AG08396 (cell line): ENCODE measurements around the gene SMNDC1.
"Not testable (repeated sequence)": the region's sequence is repeated elsewhere in the genome, so short reads cannot be mapped to it uniquely, and the experiment has no call there.

Experiments
- DNase-seq: peaks from one replicate; pipeline ENCODE4 v3.0.0; 2012; ENCODE audit warnings: low spot score, mixed read lengths

The SMNDC1 gene

DNA sequence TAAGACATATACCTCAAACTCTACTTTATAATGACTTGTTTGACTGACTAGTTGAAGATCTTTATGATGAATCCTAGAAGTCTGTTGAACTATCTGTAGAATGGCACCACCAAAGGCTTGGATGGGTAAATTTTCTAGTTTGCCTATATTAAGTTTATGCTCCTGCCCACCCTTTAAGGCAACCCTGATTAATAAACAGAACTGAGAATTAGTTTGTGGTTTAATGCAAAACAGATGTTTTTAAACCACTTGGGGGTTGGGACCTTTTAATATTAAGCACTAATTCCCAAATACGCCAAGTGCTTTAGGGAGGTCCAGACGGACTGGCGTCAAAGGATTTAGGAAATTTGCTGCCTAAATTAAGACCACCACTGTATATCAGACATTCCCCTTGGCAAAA is 20.5 kb downstream of the SMNDC1 start:
- no peak for DNase-seq

DNA sequence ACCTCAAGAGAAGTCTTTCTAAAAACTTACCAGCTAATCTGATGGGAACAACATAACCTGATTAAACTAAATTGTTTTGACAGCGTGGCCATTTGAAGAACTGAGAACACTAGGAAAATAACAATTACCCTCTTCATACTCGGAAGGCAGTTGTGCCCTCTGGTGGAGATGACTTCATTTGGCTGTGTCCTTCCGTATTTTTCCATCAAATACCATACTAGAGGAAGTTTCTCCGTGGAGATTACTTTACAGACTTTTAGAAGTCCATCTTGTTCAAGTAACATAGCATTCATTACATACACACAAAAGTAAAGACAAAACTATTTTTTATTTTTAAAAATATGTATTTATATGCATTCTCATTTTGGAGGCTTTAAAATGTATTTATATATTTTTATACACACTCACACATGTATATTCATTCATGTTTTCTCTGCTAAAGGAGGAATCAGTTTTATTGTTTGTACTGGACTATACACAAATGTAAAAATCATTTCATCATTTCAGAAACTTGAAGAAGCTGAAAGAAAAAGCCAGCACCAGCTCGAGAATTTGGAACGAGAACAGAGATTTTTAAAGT is 25.2 kb downstream of the SMNDC1 start:
- peak; percentile 34 for DNase-seq

DNA sequence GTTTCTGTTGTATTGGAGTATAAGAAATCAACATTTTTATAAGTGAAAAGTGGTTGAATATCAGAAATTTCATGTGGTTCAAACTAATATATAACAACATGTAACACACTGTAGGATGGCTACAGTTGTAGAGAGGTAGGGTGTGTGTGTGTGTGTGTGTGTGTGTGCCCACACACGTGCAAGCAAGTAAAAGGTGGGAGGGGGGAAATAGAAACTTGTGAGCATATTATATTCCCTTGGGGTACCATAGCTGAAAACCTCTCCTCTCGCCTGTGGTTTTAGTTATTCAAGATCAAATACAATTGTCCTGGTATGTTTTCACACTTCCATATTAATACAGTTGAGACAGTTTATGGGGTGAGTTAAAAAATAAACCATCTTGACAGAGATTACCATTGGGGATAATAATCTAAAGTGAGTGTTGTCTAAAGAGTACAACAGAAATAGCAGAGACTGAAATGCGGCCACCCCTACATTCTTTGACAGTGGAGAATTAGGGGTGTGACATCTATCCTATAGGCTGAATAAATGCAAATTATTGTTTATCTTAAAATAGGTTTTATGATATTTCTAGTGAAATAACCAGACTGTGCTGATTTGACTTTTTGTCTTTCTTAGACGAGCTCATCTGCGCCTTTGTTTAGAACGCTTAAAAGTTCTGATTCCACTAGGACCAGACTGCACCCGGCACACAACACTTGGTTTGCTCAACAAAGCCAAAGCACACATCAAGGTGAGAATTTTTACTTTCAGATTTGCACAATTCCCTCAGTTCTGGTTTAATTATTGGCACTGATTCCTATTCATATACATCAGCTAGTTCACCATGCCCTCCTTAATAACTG is 25.9 kb downstream of the SMNDC1 start:
- DNase-seq = no peak

DNA sequence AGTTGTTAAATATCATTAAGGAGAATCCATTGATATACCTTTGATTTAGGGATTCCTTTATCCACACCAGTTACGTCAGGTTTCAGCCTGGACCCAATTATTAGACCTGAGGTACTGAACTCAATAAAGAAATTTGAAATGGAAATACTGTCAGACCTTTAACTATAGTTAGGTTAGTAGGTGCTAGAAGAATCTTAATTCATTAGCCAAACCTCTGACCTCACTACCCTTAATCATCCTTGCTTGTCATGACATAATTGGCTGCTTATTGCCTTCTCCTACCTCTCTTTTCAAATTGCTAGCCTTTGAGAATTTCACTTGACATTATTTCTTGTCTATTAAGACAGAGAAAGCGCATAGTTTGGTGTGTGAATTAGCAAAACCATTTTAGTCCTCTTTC is 27.1 kb downstream of the SMNDC1 start:
- no peak for DNase-seq

DNA sequence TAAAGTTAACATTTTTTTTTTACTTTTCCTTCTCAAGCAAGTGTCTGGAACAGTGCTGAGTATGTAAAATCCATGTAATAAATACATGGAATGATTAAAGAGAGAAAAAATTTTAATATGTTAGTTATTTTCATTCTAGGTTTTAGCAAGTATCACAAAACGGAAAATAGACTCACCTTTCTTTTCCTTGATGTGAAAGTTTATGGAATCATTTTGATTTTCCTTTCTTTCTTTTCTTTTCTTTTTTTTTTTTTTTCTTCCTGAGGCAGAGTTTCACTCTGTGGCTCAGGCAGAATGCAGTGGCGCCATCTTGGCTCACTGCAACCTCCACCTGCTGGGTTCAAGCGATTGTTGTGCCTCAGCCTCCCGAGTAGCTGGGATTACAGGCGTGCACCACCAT is 28.1 kb downstream of the SMNDC1 start:
- no peak for DNase-seq

DNA sequence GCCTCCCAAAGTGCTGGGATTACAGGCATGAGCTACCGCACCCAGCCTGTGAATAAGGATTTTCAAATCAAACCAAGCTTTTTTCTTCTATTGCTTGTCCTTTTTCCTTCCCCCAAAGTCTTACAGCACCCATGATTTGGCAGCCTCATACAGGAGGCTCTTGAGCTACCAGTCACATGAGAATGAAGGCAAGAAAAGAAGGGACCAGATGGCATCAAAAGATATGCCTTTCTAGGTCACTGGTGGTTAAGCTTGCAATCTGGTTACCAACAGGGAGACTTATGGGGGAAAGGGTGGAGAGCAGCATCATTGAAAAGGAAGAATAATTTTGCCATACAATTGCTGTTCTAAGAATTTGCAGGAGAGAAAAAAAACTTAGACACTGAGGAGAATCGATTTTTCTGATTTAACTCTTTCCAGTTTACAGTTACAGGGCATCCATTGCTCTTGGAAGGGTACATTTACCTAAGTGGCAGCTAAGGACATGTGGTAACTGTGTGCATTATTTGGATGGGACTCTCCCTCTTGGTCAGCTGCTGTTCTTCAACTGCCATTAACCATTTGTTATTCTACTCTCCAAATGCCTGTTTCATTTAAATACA is 29.5 kb downstream of the SMNDC1 start:
- DNase-seq = no peak

DNA sequence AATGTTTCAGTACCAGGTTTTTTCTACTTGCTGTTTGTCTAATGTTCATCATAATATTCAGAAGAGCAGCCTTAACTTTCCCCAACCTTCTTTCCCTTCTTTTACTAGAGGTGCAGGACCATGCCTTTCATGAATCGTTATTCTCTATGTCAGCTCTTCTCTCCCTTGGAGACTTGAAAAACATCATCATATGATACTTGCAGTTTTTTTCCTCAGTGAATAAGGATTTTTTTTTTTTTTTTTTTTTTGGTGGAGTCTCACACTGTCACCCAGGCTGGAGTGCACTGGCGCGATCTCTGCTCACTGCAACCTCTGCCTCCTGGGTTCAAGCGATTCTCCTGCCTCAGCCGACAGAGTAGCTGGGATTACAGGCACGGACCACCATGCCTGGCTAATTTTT is 30.1 kb downstream of the SMNDC1 start:
- no peak for DNase-seq

DNA sequence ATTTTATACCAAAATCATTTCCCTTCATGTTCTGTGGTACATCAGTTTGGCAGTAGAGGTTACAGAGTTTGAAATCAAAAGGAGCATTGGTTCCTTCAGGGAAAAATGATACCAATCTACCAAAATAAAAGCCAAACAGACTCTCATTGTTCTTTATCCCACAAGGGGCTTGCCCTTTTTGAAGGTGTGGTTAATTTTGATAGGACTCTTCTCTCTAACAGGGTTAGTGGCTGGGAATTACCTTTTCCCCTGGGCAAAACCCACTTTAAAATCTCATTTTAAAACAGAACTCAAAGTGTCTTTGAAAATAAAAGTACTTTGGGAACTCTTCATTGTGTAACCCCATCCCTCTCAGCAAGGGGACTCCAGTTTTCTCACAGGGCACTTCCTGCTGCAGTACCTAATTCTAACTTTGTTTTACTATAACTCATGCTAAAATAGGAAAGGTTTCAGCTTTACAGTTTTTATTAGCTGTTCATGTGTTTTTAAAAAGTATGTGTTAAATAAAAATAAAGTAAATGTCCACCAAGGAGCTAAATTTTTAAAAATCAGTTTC is 30.6 kb downstream of the SMNDC1 start:
- no peak for DNase-seq

DNA sequence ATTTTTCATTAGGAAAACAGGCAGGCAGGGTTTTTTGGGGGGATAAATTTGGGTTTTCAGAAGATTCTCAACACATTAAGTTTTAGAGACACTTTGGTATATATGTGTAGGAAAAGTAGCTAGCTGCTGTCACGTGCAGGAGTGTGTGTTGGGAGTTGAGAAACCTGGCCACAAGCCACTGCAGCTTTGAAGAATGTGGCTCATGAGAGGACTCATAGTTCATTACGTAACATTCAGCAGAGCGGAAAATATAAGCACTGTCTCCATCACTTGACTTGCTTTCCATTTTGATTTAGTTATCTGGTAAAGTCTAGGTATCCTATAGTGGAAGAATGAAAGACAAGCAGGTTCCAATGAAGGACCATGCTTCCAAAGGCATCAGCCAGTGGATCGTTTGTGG is 31.2 kb downstream of the SMNDC1 start:
- peak; percentile 37 for DNase-seq

DNA sequence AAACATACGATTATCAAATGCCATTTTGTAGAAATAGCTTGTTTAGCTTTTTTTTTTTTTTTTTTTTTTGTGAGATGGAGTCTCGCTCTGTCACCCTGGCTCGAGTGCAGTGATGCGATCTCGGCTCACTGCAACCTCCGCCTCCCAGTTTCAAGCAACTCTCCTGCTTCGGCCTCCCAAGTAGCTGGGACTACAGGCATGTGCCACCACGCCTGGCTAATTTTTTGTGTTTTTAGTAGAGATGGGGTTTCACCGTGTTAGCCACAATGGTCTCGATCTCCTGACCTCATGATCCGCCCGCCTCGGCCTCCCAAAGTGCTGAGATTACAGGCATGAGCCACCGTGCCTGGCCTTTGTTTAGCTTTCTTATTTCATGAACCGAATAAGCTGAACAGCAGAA is 31.7 kb downstream of the SMNDC1 start:
- DNase-seq = not testable (repeated sequence)

DNA sequence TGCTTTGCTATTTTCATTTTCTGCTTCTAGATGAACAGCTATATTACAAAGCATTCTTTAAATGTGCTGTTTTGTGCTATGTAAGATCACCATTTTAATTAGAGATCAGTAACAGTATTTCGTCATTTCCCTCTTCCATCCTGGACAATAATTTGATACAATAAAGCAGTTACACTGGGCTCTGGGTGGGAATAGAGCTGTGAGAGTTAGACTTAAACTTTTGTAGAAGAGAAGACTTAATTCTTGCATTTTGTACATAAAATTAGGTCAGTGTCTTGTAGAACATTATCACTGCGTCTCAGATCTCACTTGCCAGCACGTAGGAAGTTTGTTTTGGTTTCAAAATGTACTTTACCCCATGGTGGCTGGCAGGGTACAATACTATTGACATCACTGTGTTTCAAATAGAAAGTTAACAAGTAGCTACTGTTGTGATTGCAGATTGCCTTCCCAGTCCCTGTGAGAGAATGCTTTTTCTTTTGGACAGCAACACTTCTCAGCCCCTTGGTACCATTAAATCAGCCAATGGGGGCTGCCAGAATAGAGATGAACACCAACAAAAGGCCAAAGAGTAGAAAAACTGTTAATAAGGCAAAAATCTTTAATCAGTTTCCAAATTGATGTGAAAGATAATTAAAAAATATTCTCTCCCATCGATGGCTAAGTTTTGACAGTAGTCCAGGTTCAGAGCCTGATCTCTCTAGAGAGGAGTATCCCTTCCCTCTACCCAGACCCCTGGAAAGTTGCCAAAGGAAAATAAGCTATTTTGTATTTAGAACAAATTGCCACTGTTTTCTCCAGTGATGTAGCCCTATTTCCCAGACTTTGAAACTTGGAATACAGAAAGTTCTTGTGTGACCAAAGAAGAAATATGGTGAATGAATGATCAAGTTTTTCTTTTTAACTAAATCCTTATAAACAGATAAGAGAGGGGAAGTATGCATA is 35.1 kb downstream of the SMNDC1 start:
- DNase-seq = no peak

DNA sequence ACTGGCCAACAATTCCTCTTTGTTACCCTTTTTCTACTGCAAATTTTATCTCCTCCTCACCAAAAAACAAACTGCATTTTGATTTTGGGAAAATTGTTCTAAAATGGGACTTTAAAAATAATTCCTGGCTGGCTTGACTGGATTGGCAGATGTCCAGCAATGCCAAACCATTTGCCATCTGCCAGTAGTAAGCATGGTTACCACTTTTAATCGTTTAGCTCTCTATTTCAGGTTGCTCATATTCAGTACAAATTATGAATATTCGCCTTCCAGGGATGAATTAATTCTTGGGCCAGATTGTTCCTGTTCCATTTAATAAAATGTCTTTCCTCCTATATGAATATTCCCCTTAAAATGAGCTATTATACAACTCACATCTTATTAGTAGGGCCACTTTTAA is 35.7 kb downstream of the SMNDC1 start:
- no peak for DNase-seq

DNA sequence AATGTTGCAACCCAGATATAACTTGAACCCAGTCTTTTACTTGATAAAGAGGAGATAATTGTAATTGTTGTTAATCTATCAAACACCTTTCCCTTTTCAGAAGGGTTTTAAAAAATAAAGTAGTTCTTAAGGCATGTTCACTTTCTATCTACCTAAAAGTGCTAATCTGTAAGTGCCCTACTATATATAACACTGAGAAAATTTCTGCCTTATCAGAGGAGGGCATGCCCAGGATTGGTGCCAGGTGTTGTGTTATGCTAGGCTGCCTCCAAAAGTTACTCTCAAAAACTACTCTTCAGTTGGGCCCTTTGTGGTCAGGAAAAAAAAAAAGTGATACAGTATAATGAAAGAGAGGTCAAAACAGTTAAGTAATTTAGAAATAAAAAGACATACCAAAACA is 36.3 kb downstream of the SMNDC1 start:
- DNase-seq = no peak

DNA sequence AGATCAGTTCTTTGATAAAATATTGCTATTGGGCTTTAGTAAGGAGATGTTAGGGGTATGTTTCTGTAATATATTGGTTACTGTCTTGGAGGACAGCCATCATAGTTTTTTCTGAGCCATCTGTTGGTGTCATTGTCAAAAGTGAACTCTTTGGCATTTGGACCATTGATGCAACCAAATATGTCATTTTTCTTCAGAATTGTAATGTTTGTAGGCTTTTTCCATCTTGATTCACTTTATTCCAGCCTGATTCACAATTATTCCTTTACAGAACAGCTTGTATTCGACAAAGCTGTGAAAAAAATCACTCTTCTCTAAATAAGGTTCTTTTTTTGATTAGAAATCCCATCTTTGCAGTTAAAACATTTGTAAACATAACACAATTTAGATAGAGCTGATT is 37.4 kb downstream of the SMNDC1 start:
- no peak for DNase-seq

DNA sequence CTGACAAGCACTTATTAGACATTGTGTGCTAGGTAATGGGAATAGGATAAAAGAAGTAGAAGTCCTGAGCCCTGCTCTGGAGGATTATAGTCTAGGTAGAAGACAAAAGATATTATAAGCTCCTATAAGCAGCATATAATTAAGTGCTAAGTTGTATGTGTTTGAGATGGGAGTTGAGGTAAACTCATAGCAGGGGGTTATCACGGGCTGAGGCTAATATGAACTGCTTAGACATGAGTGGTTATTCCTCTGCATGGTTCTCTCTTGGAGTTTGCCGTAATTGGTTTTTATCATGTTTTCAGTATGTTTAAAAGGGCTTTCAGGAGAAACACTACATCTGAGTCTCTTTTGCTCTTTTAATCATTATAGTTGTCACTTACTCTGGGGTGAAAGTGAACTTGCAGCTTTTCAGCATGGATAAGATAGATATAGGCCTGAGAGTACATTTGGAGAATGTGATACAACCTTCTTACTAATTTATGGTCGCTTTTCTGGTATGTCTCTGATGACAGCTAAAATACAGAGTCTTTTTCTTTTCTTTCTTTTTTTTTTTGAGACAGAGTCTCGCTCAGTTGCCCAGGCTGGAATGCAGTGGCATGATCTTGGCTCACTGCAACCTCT is 39.0 kb downstream of the SMNDC1 start:
- no peak for DNase-seq

DNA sequence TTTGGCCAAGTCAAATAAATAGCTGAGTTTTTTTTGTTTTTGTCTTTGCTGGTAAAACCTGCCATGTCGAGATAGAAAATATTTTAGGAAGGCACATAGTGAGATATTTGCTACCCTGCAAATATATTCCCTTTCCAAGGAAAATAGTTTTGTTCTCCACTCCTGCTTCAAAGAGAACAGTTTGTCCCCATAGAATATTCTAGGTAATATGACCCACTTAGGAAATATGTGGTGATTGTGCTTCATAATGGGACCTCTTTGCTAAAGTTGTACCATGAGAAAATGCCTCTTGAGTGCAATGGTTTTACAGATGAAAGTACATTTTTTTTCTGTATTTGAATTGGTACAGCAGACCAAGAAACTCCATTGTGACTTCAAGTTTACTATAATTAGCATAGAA is 41.6 kb downstream of the SMNDC1 start:
- DNase-seq = no peak

DNA sequence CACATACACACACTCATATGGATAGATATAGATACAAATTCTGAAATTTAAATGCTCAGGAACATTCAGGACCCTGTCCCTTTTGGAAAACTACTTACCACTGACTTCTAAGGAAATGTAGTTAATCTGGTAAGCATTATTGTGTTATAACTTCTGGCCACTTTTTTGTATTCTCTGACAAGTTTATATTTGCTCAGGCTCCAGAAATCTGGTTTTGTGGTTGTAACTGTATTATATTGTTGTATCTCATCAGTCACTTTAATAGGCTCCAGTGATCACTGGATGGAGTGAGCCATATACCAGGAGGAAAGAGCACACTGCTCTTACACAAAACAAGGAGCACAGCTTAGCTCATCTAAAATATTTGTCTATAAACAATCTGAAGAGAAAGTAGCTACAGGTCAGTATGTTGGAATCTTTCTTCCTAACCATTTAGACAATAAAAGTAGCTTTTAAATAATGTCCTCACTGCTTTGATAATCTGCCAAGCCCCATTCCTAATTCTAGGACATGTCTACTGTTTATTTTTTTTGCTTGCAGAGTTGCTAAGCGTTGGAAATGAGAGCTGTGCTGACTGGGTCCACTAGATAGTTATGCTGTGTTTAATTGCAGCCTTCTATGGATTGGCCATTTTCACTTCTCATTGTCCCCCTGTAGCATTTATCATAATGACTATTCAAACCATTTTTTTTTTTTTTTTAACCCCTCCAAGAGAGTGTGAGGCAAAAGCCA is 43.8 kb downstream of the SMNDC1 start:
- DNase-seq = peak; percentile 5

DNA sequence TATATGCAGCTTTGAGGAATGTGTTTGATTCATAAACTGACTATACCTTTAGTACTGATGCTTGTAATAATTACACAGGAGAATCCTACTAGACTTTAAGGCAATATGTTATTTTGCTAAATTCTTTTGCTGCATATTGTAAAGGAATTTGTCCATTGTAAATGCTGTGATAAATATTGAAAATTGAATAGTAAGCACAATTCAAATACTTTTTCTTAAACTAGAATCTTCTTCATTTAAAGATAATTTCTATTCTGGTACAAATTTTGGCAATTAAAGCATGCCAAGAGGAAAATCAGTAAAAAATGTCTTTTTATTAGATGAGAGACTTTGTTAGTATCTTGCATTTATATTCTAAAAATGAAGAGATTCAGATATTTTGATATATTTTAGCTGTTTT is 45.4 kb downstream of the SMNDC1 start:
- DNase-seq = no peak

DNA sequence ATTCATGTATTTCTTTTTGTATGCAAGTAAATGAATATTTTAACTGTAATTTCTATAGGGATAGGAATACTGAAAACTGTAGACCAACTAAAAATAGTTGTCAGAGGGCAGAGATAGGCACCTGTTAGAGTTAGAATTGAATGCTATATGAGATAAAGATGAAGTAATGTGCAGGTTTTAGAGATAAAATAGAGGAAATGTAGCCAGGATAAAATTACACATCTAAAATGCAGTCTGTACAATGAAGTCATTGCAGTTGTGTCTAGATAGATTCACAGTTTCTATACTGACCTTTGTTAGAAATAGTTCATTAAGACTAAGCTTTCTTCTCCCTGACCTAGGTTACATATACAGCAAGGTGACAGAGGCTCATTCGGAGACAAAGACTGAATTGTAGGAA is 46.2 kb downstream of the SMNDC1 start:
- DNase-seq = no peak

DNA sequence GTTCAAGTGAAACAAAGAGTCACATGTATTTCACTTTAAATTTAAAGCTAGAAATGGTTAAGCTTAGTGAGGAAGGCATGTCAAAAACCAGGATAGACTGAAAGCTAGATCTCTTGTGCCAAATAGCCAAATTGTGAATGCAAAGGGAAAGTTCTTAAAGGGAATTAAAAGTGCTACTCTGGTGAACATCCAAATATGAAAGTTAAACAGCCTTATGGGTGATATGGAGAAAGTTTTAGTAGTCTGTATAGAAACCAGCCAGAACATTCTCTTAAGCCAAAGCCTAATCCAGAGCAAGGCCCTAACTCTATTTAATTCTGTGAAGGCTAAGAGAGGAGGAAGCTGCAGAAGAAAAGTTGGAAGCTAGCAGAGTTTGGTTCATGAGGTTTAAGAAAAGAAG is 50.3 kb downstream of the SMNDC1 start:
- DNase-seq = no peak

DNA sequence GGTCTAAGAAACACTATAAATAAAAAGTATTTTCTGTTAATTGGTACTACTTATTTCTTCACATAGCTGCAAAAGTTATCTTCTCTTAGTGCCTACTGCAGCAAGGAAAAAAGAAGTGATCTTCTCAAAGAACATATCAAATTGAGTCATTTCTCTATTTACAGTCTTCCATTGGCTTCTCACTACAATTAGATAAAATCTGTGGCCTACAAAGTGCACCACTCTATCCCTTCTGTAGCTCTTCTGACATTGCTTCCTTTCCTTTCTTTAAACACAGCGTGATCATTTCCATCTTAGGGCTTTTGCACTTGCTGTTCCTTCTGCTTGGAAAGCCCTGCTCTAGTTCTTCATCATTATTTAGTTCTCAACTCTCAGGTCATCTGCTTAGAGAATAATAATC is 52.6 kb downstream of the SMNDC1 start:
- no peak for DNase-seq
